ENCODE measurements around the gene ELFN1.

DNA sequence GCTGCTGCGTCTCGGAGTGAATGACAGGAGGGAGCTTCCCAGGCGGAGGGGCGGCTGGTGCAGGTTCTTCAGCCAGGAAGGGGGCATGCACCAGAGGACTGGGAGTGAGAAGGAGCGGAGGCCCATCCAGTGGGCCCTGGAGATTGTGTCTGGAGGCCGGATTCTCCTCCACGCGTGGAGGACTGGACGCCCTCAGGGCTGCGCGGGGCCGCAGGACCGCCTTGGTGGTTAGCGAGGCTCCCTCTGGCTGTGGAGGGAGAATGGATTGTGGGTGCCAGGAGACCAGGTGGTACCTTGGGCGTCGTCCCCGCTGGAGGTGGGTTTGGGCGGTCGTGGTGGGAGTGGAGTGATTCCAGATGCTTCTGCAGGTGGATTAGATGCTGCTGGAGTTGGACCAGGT, 68.9 kb downstream of the ELFN1 start:
- TF ChIP-seq CTCF (IDR thresholded peaks at IDR 0.05) (no peak), POLR2A (IDR thresholded peaks at IDR 0.05) (no peak), POLR2AphosphoS5 (IDR thresholded peaks at IDR 0.05; ENCODE audit: insufficient read depth in 1 of 2, low read depth in 1 of 2) (no peak)
